HG02678 (cell line): Measurements from ENCODE around the gene PLXNB2.

Source experiments
- ATAC-seq: cut with Tn5 transposase; IDR thresholded peaks from one replicate; pipeline ENCODE4 v1.9.1; 2021; ENCODE audit warnings: mild to moderate bottlenecking, moderate library complexity; ENCODE audit not compliant: unreplicated experiment

Gene PLXNB2

GRCh38 chr22:50253046-50253915, 54.2 kb downstream of the PLXNB2 start:
- ATAC-seq: no peak

DNA sequence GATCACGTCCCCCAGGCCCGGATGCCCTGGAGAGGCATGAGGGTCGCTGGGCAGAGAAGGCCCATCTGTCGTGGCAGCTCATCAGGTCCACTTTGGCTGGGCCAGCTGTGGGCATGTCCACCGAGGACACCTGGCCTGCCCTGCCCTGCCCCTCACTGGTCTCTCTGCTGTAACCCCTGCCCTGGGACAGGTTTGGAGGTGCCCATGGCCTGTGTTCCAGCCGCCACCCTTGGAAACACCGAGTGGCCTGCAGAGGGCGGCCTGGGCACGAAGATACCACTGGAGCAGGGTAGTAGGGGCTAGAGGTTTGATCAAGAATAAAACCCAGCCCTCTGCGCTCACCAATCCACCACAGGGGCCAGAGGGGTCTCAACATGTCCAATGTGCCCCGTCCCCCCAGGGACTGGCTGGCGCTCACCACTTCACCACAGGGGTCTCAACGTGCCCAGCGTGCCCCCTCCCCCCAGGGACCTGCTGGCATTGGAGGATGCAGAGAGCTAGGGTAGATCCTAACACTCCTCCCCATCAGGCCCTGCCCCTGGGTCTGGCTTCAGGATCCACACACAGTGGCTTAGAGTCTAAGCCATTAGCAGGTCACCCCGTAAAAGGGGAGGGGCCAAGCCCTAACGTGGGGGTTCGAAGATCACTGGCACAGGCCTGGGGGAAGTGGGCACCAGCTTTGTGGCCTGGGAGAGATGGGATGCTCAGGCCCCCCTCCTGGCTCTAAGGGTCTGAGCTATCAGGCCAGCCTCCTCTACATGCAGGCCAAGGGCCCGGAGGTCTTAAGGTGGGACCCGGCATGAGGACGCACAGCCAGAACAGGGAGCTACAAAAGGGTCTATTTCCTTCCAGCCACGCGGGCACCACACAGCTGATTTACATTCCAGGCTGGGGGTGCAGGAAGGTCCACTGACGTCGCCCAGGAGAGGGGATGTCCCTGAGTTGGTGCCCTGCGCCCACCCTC, 55.1 kb downstream of the PLXNB2 start:
- no peak for ATAC-seq

DNA sequence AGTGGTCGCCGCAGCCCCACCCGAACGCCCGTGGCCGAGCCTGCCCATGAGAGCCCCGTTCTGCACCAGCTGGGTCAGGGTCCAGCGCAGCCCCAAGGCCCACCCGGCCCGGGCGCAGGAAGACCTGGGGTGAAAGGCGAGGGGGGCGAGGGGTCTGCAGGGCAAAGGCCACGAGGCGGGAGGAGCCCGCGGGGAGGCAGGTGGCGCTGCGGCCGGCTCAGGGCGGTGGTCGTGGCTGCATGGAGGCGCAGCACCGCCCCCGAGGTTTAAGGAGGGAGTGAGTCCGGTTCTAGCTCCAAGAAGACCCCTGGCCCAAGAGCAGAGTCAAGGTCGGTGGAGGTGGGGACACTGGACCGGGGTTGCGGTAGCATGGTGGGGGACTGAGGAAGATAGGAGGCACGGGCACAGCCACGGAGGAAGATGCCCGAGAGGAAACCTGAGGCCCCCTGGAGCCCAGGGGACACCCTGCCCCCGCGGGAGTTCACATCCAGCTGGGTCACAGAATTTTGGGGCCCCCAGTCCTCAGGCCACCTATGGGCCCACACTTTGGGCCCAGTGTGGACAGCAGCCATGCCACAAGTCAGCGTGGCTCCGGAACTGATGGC, 55.9 kb downstream of the PLXNB2 start:
- ATAC-seq: no peak

DNA sequence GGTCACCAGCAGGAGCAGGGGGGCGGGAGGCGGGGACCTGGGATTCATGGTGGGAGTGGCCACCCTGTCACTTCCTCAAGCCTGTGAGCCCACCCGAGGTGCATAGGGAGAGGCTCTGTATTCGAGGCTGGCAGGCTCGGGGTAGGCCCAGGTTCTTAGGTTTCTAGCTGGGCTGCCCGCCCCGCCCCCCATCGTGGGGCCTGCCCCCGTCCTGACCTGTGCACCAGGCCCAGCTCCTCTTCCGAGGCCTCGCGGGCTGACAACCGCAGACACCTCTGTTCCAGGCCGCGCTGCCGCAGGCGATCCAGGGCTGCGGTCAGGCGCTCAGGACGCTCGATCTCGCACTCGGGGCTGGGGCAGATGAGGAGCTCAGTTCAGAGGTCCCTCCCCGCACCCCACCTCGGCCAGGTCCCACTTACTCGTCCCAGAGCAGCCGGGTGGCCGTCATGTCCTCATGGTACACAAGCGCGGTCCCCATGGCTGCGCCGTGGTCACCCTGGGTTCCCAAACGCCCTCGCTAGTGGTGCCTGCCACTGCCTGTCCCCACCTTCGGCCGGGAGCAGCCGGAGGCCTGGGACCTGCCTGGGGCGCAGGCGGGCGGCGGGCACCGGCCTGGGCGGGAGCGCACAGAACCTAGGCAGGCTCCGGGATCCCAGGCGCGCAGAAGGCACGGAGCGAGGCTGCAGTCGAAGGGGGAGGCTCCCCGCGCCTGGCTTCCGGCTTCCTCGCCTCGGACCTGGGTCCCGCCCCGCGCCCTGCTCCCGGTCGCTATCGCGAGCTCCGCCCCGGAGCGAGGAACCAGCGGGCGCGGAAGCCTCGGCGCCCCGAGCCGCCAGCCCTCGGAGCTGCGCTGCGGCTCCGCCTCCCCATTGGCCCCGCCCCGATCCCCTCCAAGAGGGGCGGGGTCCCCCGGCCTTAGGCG, 56.6 kb downstream of the PLXNB2 start, which contains the start of gene HDAC10:
Gene HDAC10 (minus strand): TSS at position 711 of the 922 bp plus-strand sequence. CDS start 233 bp downstream, at position 478.
- peak; percentile 63 for ATAC-seq

- ATAC-seq: no peak
Observed at GRCh38 chr22:50250249-50250554, 57.2 kb downstream of the PLXNB2 start.

DNA sequence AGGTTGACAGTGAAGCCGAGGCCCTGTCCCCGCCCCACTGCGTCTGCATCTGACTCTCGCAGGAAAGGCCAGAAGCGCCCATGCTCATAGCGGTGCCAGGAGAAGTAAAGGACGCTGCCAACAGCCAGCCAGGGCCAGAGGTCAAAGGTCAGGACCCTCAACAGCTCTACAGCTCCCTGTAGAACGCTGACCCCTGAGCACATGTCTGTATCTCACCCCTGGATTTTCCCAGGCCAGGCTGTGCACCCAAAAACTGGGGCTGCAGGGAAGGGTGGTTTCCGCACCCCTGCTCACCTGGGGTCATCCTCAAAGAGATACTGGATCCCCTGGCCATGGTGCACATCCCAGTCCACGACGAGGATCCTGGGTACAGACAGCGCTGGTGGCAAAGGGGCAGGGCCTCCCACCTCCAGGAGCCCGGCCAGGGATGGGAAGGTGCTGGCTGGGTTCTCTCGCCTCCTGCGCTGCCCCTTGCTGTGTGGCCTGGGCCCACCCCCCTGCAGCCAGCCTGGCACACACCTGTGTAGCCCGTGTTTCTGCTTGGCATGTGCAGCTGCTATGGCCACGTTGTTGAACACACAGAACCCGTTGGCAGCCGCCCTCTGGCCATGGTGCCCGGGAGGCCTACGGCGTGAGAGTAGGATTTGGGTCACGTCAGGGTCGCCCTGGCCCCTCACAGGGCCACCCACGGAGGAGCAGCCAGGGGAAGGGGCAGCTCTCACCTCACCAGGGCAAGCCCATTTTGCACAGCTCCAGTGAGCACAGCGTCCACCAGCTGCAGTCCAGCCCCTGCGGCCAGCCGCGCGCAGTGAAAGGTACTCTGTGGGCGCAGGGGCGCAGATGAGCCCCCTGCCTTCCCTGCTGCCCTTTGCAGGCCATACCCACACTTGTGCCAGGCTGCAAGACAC, 57.9 kb downstream of the PLXNB2 start:
- ATAC-seq: no peak

DNA sequence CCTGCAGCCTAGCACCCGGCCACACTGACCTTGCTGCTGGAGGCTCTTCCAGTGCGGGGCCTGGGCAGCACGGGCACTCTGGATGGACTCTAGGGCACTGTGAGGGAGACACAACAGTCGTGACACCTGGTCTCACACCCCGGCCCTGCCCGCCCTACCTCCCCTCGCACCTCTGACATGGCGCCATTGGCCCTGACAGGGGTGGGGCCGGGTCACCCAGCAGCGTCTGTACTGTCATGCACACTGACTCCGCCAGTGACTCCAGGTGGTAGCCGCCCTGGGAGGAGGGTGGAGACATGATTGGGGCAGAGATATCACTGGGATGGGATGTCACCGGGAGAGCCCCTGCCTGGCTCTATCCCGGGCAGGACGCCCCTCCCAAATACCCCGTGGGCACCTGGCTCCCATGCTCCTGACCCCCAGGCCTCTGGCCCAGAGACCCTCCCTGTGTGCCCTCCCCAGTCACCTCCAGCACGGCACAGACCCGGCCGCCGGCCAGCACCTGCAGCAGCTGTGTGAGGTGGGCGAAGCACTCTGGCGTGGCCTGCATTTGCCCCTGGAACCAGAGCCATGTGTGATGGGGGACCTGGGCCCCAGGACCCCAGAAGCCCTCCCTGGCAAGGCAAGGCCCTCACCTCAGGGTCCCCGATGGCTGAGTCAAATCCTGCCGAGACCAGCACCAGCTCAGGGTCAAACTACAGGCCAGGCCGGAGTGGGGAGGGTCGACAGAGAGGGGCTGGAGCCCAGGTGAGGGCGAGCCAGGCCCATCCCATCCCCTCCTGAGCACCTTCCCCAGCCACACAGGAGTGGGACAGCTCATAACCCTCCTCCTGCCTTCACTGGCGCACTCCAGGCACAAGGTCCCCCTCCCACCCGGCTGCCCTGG, 59.0 kb downstream of the PLXNB2 start:
- ATAC-seq: no peak

DNA sequence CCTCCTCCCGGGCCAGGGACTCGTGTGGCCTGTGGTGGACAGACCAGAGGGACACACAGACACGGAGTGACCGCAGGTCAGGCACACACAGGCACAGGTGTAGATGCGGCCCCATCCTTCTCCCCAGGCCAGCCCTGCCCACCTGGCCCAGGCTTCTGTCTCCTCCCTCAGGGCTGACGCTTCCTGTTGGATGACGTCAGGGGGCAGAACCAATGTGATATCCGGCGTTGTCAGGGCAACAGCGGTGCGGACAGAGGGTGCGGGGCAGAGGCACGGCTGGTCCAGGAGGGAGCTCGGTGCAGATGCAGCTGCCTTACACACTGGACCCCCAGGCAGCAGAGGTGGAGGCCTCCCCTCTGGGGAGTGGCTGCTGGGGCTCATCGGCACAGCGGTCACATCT, 59.7 kb downstream of the PLXNB2 start:
- no peak for ATAC-seq

- no peak for ATAC-seq
Observed at GRCh38 chr22:50246242-50247175, 60.9 kb downstream of the PLXNB2 start.

GRCh38 chr22:50245214-50246072, 62.0 kb downstream of the PLXNB2 start:
- no peak for ATAC-seq

DNA sequence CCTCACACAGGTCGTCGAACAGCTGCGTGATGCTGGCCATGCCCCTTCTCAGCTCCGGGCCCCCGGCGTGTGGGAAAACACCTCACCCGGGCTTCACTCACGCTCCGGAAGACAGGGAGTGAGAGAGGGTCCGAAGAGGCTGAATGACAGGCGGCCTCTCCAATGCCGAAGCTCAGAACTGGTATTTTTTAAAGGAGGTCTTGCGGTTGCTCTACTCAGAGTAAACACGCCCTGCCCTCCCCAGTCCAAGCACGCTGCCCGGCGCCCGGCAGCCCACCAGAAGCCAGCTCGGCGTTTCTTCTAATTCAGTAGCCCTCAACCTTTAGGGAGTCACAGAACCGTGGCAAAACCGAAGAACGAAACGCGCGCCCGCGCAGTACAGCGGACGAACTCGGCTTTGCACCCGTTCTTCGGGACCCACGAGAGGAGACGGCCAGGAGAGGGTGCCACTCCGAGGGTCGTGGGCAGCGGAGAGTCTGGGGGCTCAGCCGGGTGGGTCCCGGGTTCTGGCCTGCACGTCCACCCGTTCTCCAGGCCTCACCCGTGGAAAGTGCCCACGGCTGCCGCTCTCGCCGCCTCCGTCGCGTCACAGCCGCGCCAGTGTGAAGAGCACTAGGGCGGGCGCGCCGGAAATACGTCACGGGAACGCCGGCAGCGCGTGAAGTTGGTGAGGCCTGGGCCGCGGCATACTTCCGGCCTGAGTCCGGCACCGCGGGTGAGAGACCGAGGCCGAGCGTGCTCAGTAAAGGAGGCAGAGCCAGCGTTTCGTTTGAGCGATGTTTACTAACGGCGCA, 62.8 kb downstream of the PLXNB2 start, which contains the start of gene TUBGCP6:
Gene TUBGCP6 (minus strand): TSS at position 604 of the 794 bp plus-strand sequence. CDS start 564 bp downstream, at position 40.
- peak; percentile 74 for ATAC-seq

GRCh38 chr22:50243685-50244419, 63.6 kb downstream of the PLXNB2 start:
- no peak for ATAC-seq

GRCh38 chr22:50242406-50242949, 65.0 kb downstream of the PLXNB2 start:
- ATAC-seq: no peak

- ATAC-seq: no peak
Observed at GRCh38 chr22:50238755-50239154, 68.7 kb downstream of the PLXNB2 start.
